Measurements from ENCODE around the gene ZNF362. TPM values are rescaled to one million over a fixed set of nuclear protein-coding genes. Genes with fewer than 3 reads are reported as not detected.

Gene ZNF362
- total RNA-seq, 4 donors from 2014 or later, result 8.2 to 16.6 (median 11.1) TPM

- TF ChIP-seq CTCF (IDR thresholded peaks at IDR 0.05; ENCODE audit: low read depth), result no peak
Observed at GRCh38 chr1:33261344-33261743, 5.1 kb downstream of the ZNF362 start.

GRCh38 chr1:33263890-33264504 is 7.7 kb downstream of the ZNF362 start:
- no peak for TF ChIP-seq CTCF (IDR thresholded peaks at IDR 0.05; ENCODE audit: low read depth)

GRCh38 chr1:33265780-33266605 is 9.7 kb downstream of the ZNF362 start:
- no peak for TF ChIP-seq CTCF (IDR thresholded peaks at IDR 0.05; ENCODE audit: low read depth)

GRCh38 chr1:33266766-33267165 is 10.5 kb downstream of the ZNF362 start:
- TF ChIP-seq CTCF (IDR thresholded peaks at IDR 0.05; ENCODE audit: low read depth), result no peak

- no peak for TF ChIP-seq CTCF (IDR thresholded peaks at IDR 0.05; ENCODE audit: low read depth)
Observed at GRCh38 chr1:33267468-33268205, 11.3 kb downstream of the ZNF362 start.

- no peak for TF ChIP-seq CTCF (IDR thresholded peaks at IDR 0.05; ENCODE audit: low read depth)
Observed at GRCh38 chr1:33268457-33268856, 12.2 kb downstream of the ZNF362 start.

All from subcutaneous adipose tissue (tissue), 4 donors.